OCI-LY3 (cell line): ENCODE data around the gene FANCE.

Source experiments
- H2AFZ ChIP-seq: fragments of 200-600, 300-600 bp; shearing (Covaris generic); 2 replicates; pipeline ENCODE4 v1.6.0; 2014; ENCODE audit warnings: antibody characterized with exemption, low read depth, low read length
- H3K27ac ChIP-seq: fragments of 200-600, 300-600 bp; sonication (generic); 2 replicates; pipeline ENCODE4 v1.5.1; 2014; ENCODE audit warnings: mild to moderate bottlenecking, low read length, moderate library complexity, mixed read lengths
- H3K27me3 ChIP-seq: fragments of 200-600, 300-600 bp; sonication (generic); 2 replicates; pipeline ENCODE4 v1.6.1; 2014; ENCODE audit warnings: low read depth, low read length, mixed read lengths
- H3K36me3 ChIP-seq: fragments of 200-600, 300-600 bp; sonication (generic); replicated peaks from 2 replicates; pipeline ENCODE3; 2014; ENCODE audit warnings: low read depth, low read length, mixed read lengths
- H3K4me1 ChIP-seq: fragments of 300-600, 200-600 bp; sonication (generic); 2 replicates; pipeline ENCODE4 v1.6.1; 2014; ENCODE audit warnings: low read length, mixed read lengths
- H3K4me2 ChIP-seq: fragments of 200-600, 300-600 bp; sonication (generic); 2 replicates; pipeline ENCODE4 v1.6.1; 2014; ENCODE audit warnings: low read length, mixed read lengths
- H3K4me3 ChIP-seq: fragments of 300-600, 200-600 bp; sonication (generic); 2 replicates; pipeline ENCODE4 v1.5.1; 2014; ENCODE audit warnings: antibody characterized with exemption, mild to moderate bottlenecking, low read length, moderate library complexity
- H3K79me2 ChIP-seq: fragments of 300-600, 200-600 bp; shearing (Covaris generic); 2 replicates; pipeline ENCODE4 v1.6.1; 2014; ENCODE audit warnings: mild to moderate bottlenecking, low read length, mixed read lengths
- H3K9ac ChIP-seq: fragments of 300-600, 200-600 bp; shearing (Covaris generic); 2 replicates; pipeline ENCODE4 v1.6.0; 2014; ENCODE audit warnings: mild to moderate bottlenecking, low read length, moderate library complexity
- H3K9me3 ChIP-seq: fragments of 200-600, 300-600 bp; shearing (Covaris generic); 2 replicates; pipeline ENCODE4 v1.6.1; 2014; ENCODE audit warnings: low read length, mixed read lengths; ENCODE audit not compliant: insufficient read depth
- H4K20me1 ChIP-seq: fragments of 200-600, 300-600 bp; sonication (generic); 2 replicates; pipeline ENCODE4 v1.6.1; 2016; ENCODE audit warnings: low read length, mixed read lengths; ENCODE audit not compliant: insufficient read depth
- EZH2phosphoT487 ChIP-seq: fragments of 200-600 bp; shearing (Covaris generic); IDR thresholded peaks from 2 replicates; pipeline ENCODE4 v1.6.1; 2018; ENCODE audit warnings: antibody characterized with exemption, mixed run types, low read depth
- TF ChIP-seq, protein P1 (sequence below): fragments of 200-600, 300-600 bp; sonication (generic); IDR thresholded peaks from 2 replicates; pipeline ENCODE4 v1.5.1; 2014; ENCODE audit warnings: antibody characterized with exemption, low read length, low read depth

The FANCE gene

DNA sequence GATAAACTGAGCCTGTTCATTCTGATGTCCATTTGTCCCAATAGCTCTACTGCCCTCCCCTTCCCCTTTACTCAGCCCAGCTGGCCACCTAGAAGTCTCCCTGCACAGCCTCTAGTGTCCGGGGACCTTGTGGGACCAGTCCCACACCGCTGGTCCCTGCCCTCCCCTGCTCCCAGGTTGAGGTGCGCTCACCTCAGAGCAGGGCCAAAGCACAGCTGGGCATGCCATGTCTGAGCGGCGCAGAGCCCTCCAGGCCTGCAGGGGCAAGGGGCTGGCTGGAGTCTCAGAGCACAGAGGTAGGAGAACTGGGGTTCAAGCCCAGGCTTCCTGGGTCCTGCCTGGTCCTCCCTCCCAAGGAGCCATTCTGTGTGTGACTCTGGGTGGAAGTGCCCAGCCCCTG lies 24.7 kb upstream of the FANCE start:
- Histone ChIP-seq H3K4me1 (peaks cover 5% of the 10 kb centered on the region; the same call in 1 of the 2 replicates), H3K9me3 (no peaks in the 10 kb centered on the region), H2AFZ (no peak overlapping the region), H3K79me2 (no peaks in the 10 kb centered on the region), H3K27me3 (no peaks in the 10 kb centered on the region), H4K20me1 (no peaks in the 10 kb centered on the region), H3K27ac (no peak overlapping the region), H3K4me3 (no peak overlapping the region), H3K4me2 (no peak overlapping the region), H3K36me3 (no peaks in the 10 kb centered on the region), H3K9ac (no peak overlapping the region)
- TF ChIP-seq, protein P1, sequence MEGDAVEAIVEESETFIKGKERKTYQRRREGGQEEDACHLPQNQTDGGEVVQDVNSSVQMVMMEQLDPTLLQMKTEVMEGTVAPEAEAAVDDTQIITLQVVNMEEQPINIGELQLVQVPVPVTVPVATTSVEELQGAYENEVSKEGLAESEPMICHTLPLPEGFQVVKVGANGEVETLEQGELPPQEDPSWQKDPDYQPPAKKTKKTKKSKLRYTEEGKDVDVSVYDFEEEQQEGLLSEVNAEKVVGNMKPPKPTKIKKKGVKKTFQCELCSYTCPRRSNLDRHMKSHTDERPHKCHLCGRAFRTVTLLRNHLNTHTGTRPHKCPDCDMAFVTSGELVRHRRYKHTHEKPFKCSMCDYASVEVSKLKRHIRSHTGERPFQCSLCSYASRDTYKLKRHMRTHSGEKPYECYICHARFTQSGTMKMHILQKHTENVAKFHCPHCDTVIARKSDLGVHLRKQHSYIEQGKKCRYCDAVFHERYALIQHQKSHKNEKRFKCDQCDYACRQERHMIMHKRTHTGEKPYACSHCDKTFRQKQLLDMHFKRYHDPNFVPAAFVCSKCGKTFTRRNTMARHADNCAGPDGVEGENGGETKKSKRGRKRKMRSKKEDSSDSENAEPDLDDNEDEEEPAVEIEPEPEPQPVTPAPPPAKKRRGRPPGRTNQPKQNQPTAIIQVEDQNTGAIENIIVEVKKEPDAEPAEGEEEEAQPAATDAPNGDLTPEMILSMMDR: no peak

DNA sequence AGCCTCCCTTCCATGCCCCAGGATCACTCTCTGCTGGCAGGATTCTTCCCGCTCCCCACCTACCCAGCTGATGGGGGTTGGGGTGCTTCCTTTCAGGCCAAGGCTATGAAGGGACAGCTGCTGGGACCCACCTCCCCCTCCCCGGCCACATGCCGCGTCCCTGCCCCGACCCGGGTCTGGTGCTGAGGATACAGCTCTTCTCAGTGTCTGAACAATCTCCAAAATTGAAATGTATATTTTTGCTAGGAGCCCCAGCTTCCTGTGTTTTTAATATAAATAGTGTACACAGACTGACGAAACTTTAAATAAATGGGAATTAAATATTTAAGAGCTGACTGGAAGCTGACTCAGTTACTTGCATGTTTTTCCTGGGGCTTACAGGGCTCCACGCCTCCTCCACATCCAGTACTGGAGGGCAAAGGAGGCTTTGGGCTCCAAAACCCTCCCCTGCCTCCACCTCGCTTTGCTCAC lies 24.3 kb upstream of the FANCE start:
- Histone ChIP-seq H3K27me3 (no peaks in the 10 kb centered on the region), H2AFZ (no peak overlapping the region), H3K9ac (no peak overlapping the region), H4K20me1 (no peaks in the 10 kb centered on the region), H3K36me3 (no peaks in the 10 kb centered on the region), H3K4me2 (no peak overlapping the region), H3K4me3 (no peak overlapping the region), H3K4me1 (peaks cover 5% of the 10 kb centered on the region; the same call in 1 of the 2 replicates), H3K79me2 (no peaks in the 10 kb centered on the region), H3K27ac (no peak overlapping the region), H3K9me3 (no peaks in the 10 kb centered on the region)
- TF ChIP-seq, protein P1: no peak
- no peak for TF ChIP-seq EZH2phosphoT487

DNA sequence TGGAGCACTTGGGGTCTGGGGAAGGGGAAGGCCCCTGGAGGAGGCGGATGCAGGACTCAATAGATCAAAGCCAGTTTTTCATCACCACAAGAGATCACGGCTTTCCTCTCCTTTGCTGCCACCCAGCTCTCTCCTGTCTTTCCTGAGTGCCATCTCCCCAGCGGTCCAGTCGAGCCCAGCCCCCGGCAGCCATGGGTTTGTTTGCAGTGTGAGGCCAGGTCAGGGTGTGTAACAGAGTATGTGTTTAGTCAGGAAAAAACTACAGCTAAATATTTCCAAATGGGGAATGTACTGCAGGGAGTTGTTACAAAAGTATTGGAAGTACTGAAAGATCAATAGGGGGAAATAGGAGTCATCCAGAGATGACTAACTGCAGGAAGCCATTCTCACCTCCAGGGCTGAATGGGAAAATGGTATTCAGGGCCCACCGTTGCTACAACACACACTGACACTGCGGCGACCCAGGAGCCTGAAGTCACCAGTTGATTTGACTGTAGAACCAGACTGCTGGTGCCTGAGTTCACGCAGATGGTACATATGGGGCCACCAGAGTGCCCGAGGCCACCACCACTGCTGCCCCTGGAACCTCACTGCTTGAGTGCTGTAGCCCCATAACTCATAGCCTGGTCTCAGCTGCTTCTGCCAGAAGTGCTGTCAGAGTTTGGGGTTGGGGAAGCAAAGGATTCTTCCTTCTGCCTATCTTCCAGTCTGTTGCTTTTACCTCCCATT lies 23.6 kb upstream of the FANCE start:
- no peaks in the 10 kb centered on the region for H3K9me3 ChIP-seq
- no peaks in the 10 kb centered on the region for H4K20me1 ChIP-seq
- no peaks in the 10 kb centered on the region for H3K27me3 ChIP-seq
- H2AFZ ChIP-seq: no peak overlapping the region
- H3K79me2 ChIP-seq: no peaks in the 10 kb centered on the region
- H3K4me2 ChIP-seq: no peak overlapping the region
- H3K4me3 ChIP-seq: no peak overlapping the region
- no peaks in the 10 kb centered on the region for H3K36me3 ChIP-seq
- H3K4me1 ChIP-seq: peaks cover 5% of the 10 kb centered on the region; the same call in 1 of the 2 replicates
- no peak overlapping the region for H3K27ac ChIP-seq
- no peak overlapping the region for H3K9ac ChIP-seq
- TF ChIP-seq, protein P1: no peak

DNA sequence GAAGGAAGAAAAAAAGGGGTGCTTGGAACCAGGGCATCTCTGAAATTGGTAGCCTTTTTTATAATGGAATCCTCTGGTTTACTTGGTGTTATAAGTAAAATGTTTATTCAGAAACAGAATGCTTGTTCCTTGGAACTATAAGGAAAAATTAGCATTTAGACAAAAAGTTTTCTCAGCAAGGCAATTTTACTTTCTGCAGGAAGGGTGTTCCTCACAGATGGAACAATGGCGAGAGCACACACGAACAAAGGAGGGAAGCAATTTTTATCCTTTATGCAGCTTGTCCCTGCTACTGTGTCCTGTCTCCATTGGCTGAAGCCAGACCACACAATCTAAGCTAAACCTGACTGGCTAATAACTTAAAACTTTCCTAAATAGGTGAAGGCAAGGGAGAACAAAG lies 22.7 kb upstream of the FANCE start:
- no peak overlapping the region for H3K9ac ChIP-seq
- peaks cover 5% of the 10 kb centered on the region; the same call in 1 of the 2 replicates for H3K4me1 ChIP-seq
- no peak overlapping the region for H3K4me2 ChIP-seq
- H3K27ac ChIP-seq: no peak overlapping the region
- no peak overlapping the region for H3K4me3 ChIP-seq
- no peak for TF ChIP-seq EZH2phosphoT487
- no peaks in the 10 kb centered on the region for H3K36me3 ChIP-seq
- H4K20me1 ChIP-seq: no peaks in the 10 kb centered on the region
- H3K27me3 ChIP-seq: no peaks in the 10 kb centered on the region
- no peaks in the 10 kb centered on the region for H3K9me3 ChIP-seq
- H3K79me2 ChIP-seq: no peaks in the 10 kb centered on the region
- H2AFZ ChIP-seq: no peak overlapping the region
